Jurkat, Clone E6-1 (cell line): ENCODE measurements around the gene THNSL1.
"Not testable (repeated sequence)": the region's sequence is repeated elsewhere in the genome, so short reads cannot be mapped to it uniquely, and the experiment has no call there.

Experiments used
- DNase-seq: peaks from one replicate; pipeline ENCODE4 v3.0.0-alpha.2; 2011; ENCODE audit warnings: low read depth, low spot score
- H3K4me3 ChIP-seq: 2 replicates; pipeline ENCODE4 v1.5.1; 2011; ENCODE audit warnings: mild to moderate bottlenecking, low read length, control low read depth, moderate library complexity

Gene THNSL1

DNA sequence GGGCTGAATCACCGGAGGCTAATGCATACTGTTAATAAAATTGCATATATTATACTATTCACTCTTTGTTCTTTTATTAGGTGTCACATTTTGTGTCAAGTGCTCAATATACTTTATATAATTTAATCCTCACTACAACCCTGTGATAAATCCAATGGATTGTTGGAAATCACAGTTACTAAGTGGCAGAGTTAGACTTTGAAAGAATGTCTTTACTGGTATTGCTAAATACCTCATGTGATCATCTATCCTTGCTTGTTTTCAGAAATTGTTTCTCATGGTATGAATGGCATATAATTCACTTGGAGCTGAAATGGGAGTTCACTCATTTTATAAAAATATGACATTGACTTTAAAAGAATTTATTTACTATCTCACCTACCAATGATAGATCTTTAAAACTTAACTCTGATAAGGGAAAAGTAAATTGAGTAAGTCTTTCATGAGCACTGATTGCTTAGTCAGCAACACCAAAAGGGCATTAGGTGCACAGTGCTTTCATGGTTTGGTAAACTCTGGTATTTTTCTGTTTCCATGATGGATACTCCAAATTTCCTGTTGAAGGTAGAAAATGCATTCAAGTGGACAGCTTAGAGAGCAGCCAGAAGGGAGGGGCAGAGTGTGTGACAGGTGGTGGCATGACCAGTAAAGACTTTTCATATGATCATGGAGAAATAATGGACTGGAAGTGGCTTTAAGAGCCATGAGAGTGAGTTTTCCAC, 23.0 kb upstream of the THNSL1 start:
- DNase-seq, result no peak
- H3K4me3 ChIP-seq, result no peak overlapping the region

DNA sequence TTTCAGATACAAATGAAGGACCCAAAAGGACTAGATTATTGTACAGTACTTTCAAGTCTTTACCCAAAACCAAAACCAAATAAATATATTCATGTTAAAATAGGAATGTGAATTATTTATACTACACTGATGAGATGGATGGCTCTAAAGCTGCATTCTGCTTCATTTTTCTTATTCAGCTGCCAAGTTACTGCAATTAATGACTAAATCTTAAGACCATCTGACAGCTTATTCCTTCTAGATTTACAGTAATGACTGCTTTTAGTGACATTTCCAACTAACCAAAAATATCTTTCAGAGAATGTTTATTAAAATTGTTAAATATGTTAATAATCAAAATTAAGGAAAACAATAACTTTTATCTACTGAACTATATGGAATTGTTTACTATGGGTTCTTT, 21.3 kb upstream of the THNSL1 start:
- H3K4me3 ChIP-seq, result no peak overlapping the region
- no peak for DNase-seq

DNA sequence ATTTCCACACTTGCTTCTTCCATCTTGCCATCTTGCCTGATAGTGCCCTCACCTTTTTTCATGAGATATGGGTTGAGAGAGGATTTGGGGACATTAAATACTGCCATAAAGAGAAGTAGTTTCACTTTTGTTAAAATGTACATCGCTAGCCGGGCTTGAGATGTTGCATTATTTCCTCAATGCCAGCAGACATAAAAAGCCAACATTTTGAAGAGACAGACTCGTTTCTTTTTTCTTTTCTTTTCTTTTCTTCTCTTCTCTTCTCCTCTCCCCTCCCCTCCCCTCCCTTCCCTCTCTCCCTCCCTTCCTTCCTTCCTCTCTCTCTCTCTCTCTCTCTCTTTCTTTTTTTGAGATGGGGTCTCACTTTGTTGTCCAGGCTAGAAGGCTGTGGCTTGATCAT, 18.4 kb upstream of the THNSL1 start:
- no peak overlapping the region for H3K4me3 ChIP-seq
- no peak for DNase-seq

DNA sequence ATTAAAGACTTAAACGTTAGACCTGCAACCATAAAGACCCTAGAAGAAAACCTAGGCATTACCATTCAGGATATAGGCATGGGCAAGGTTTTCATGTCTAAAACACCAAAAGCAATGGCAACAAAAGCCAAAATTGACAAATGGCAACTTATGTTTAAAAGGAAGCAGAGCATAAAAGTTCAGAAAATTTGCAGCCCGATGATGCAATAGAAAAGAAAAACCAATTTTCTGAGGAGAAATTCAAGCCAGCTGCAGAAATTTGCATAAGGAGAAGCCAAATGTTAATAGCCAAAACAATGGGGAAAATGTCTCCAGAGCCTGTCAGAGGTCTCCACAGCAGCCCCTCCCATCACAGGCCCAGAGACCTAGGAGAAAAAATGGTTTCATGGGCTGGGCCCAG, 4.8 kb upstream of the THNSL1 start:
- not testable (repeated sequence) for H3K4me3 ChIP-seq, DNase-seq

DNA sequence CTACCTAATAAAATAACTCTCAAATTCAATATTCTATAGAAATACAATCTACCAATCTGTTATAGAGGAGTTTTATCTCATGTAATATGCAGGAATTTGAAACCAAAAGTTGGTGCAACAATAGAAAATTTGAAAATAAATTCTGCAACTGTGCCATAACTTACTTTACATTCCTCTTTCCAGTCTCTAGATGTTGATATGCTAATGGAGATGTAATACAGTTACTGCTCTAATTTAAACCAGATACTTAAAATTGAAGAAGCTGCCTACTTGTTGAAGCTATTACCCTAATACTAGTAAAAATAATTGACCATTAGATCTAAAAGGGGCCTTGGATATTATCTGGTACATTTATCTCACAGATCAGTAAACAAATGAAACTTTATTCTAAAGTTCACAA, 1.8 kb upstream of the THNSL1 start:
- no peak for DNase-seq

DNA sequence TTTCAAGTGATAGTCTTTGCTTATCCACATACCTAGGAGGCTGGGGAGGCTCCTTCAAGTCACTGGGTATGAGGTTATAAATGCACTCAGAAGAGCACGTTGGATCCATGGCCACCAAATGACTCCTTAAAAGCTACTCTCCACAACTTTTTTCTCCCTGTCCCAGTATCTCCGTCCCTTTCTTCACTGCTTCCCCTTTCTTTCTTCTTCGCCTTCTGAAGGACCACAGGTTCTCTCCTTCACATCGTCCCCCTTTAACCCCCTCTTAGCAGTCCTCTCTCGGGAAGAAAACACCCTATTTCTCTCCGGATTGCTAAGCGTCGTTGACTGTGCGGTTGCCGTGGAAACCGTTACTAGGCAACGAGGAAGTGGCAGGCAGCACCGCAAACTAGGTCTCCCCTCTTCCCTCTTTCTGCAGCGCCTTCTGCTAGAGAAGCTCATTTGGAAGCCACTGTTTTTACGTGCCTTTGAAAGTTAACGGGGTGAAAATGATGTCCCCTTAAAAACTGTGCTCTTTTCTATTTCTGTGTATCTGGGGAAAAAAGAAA, 510 bp upstream of the THNSL1 start, which contains the start of gene ENKUR:
Gene ENKUR (minus strand): TSS at position 331 of the 548 bp plus-strand sequence. CDS start 222 bp downstream, at position 109.
- peak; percentile 93 for DNase-seq
- peak within 1 kb of the TSS; percentile 74 for H3K4me3 ChIP-seq

More for the DNA sequence above, 1.8 kb upstream of the THNSL1 start:
- no peak overlapping the region for H3K4me3 ChIP-seq

DNA sequence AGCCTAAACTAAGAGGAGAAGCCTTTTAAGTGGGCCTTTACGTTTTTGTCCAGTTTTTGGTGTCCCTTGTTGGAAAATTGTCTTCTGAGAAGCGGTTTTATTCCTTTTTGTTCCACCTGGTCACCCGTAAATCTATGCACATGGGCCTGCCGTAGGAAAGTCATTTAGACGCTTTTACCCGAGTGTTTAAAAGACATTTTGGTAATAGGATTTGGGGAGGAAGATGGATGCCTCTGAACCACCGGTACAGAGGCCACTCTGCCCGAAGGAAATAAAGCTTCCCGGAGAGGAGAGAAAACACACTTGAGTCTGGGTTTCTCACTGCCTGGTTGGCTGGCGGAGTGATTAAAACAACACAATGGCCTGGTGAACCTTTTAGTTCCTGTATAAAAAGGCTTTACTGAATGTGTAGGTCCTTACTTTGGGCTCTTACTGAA, 760 bp downstream of the THNSL1 start:
- H3K4me3 ChIP-seq, result peak overlapping the region; percentile 74
- no peak for DNase-seq

DNA sequence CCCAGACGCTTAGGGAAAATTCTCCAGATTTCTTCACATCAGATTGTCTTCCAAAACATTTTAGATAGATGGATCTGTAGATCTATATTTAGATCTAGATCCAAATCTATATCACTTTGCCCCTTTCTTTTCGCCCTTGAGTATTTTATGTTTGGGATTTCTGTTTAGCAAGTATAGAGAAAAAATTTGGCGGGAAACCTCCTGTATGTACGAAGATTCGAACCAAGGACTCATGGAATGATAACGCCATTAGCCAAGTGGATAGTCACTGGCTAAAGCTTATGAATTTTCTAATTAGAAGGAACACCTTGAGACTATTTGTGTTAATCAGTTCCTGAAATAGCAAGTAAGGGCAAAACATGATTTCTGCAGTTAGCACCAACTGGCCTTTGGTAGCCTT, 1.2 kb downstream of the THNSL1 start:
- DNase-seq, result no peak
- H3K4me3 ChIP-seq, result peak overlapping the region; percentile 74

DNA sequence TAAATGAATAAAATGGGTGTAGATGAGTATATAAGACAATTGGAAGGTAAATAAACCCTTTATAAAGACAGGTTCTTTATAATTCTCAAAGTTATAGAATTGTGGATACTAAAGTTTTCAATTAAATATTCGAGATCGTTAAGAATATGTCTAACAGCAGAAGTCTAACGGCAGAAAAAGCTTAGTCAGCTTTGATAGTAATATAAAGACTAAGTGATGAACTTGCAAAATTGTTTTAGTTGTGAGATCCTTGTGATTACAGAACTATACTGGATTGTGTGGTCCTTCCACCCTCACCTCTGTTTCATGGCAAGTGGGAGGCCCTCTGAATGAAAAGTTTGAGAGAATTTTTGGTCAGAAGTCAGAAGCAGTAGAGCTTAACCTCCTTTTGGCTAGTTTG, 2.3 kb downstream of the THNSL1 start:
- DNase-seq, result no peak
- H3K4me3 ChIP-seq, result no peak overlapping the region

DNA sequence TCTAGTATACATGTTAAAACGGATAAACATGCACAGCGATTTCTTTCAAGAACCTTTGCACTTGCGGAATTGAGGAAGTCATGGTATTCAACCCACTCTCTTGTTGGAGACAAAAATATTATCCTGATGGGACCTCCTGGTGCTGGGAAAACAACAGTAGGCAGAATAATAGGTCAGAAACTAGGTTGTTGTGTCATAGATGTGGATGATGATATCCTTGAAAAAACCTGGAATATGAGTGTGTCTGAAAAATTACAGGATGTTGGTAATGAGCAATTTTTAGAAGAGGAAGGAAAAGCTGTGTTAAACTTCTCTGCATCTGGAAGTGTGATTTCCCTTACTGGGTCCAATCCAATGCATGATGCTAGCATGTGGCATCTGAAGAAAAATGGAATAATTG, 6.9 kb downstream of the THNSL1 start:
- DNase-seq, result no peak
- H3K4me3 ChIP-seq, result no peak overlapping the region

DNA sequence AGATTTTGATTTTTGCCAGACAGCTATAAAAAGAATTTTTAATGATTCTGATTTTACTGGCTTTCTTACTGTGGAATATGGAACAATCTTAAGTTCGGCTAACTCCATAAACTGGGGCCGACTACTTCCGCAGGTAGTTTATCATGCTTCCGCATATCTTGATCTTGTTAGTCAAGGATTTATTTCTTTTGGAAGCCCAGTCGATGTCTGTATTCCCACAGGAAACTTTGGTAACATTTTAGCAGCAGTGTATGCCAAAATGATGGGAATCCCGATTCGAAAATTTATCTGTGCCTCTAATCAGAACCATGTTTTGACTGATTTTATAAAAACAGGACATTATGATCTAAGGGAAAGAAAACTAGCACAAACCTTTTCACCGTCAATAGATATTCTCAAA, 8.1 kb downstream of the THNSL1 start:
- no peak overlapping the region for H3K4me3 ChIP-seq
- DNase-seq, result no peak

DNA sequence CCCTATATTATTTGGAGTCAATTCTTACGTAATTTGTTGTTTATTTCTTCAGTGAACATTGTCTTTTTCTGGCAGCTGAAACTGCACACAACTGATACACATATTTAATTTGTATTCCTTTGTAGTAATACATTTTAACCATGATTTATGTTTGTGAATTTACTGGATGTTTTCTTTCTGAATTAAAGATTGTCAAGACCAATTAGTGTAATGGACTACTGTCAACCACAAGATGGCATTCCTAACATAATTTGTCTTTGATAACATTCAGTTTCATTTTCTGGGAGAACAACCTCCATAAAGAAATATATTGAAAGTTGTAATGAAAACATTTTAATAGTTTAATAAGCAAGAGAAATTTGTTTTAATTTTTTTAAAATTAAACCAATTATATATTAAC, 10.1 kb downstream of the THNSL1 start:
- H3K4me3 ChIP-seq, result no peak overlapping the region
- DNase-seq, result no peak

DNA sequence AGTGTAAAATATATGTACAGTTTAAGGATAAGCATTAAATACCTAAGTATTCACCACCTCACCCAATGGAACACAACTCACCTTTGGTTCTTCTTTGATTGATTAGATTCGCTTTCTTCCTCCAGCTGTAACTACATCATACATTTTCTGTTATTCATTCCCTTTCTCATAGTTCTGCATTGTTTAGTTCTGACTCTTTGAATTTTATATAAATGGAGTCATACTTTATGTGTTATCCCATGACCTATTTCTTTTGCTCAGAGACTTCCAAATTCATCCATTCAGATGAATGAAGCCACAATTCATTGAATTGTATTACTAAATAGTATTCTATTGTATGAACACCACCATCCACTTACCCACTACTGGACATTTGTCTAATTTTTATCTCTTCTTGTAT, 12.3 kb downstream of the THNSL1 start:
- DNase-seq, result no peak
- H3K4me3 ChIP-seq, result no peak overlapping the region

DNA sequence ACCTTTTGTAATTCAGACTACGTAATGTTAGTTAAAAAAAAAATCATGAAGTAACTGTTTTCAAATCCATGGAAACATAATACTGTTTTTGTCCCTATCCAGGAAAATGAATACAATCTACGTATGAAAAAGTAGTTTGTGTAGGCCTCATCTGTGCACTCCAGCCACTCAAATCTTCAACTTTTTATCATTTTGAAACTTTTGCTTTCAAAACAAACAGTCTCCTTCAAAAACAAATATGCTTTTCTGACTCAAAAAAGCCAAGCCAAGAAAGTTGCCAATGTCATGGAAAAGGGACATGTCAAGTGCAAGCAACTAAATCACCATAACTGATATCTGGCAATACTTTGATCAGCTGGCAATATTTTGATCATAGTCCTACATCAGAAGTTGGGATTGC, 13.1 kb downstream of the THNSL1 start:
- no peak for DNase-seq
- H3K4me3 ChIP-seq, result no peak overlapping the region

DNA sequence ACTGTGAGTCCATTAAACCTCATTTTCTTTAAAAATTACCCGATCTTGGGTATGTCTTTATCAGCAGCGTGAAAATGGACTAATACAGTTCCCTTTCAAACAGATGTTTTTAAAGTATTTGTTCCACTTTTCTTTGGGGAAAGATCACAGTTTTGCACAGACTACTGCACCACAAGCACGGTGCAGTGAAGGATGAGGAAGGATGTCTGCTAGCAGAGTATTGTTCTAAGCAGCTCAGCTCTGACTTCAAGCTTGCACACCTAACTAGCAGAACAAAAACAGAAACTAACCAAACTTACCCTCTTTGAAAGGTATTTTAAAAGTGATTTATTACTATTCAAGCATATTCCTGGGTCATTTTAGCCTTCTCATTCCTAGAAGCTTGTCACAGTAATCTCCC, 20.0 kb downstream of the THNSL1 start:
- DNase-seq, result no peak
- H3K4me3 ChIP-seq, result no peak overlapping the region

DNA sequence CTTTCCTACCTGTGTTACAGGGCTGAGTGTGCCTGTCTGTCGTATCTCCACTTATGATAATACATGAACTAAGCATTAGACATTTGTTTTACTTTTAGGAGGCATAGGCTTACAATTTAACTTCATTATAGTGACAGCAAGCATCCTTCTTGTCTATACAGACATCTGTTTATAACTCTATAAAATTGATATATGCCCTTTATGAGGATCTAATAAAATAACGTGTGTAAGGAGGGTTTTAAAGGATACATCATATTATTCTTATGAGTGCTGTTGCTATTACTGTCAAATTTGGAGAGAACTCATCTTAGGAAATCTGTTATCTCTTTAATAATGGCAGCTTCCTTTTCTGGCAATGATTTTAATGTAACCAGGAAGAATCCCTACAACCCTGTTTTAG, 21.9 kb downstream of the THNSL1 start:
- no peak overlapping the region for H3K4me3 ChIP-seq
- no peak for DNase-seq

DNA sequence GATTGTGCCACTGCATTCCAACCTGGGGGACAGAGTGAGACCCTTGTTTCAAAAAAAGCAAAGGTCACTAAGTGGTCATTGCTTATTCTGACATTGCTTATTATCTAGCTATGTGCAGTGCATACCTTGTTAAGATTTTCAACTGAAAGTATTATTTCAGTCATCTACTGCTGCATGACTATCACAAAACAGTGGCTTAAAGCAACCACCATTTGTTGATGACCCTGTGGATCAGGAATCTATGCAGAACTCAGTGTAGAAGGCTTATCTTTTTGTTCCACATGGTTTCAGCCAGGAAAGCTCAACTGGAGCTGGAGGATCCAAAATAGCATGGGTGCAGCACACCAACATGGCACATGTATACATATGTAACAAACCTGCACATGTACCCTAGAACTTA, 23.1 kb downstream of the THNSL1 start:
- H3K4me3 ChIP-seq, result no peak overlapping the region
- DNase-seq, result no peak

DNA sequence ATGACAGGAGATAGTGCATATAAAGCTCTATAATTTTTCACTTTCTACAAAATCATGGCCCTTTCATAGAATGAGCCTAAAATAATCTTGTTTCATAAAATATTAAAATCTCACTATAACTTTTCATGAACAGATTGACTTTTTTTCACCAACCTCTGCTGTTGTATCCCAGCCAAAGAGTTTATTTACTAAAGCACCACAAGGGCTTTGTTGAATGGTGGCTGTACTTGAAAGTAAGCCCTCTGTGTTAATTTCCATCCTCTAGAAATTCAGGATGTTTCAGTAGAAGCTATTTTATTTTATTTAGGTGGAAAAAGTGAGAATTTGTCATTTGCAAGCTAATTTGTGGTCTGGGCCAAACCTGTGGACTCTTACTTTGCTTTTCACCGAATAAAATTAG, 30.2 kb downstream of the THNSL1 start:
- no peak for DNase-seq
- H3K4me3 ChIP-seq, result no peak overlapping the region

DNA sequence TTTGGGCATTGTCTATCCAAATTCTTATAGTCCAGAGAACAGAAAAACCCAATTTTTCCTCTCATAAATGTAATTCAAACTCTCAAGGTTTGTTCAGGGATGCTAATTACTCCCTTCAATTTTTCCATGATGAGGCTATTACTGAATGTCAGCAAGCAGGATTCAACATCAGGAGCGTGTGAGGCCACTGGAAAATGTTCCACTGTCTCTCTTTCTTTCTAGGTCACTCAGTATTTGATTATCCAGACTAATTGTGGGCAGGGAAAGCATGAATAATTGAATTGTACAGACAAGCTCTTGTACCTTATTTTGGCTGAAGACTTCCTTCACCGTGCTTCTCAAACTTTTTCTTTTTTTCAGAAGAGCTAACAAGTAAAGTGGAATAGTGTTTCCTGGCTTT, 30.7 kb downstream of the THNSL1 start:
- H3K4me3 ChIP-seq, result no peak overlapping the region
- DNase-seq, result no peak

DNA sequence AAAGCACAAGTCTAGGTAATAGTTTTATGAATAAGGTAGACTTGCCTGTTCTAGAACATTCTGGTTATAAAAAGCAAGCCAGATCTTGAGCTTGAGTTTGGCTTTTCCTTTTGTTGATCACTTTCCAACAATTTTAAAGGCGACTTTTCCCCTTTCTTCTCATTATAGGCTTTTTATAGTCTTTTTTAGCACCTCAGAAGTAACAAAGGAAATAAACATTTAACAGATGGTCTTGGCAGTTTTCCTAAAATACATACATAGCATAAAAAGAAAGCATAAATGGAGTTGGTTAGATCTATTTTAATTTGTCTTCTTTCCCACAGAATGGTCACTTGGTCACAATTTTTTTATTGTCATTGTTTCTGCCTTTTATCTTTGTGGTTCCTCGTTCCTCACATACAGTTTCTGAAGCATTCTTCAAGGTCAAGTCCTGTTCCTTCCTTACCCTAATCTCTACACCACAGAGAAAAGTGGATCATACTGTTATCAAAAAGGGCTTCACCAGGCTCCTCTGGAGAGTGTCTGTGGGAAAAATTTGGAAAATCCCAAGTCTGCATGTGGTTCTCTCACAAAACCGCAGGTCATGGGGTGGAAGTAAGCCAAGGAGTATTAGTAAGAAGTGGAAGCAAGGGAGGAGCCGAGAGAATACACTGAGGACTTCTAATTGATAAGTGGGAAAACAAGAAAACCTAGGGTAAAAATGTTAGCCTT, 31.3 kb downstream of the THNSL1 start:
- no peak for DNase-seq
- H3K4me3 ChIP-seq, result no peak overlapping the region

DNA sequence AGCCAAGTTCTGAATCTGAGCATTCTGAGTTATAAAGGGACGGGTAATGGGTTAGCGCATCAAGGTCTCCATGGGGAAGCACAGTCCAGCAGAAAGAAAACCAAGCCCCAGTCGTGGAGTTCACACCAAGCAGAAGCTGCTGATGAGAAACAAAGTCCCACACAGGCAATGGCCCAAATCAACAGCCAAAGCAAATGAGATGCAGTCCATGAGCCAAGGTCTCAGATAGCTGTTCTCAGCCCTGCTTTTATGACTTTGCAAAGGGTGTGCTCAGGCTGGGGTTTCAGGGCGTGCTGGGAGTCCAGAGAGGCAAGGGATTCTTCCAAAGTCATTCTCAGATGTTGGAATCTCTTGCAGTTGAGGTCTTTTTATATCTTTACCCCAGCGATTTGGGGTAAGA, 32.0 kb downstream of the THNSL1 start:
- H3K4me3 ChIP-seq, result no peak overlapping the region
- DNase-seq, result no peak
